Loucy (cell line): ENCODE measurements around the gene GARRE1.

Source experiments
- H2AFZ ChIP-seq: fragments of 200-600 bp; sonication (generic); 2 replicates; pipeline ENCODE4 v1.6.0; 2016; ENCODE audit warnings: antibody characterized with exemption, mild to moderate bottlenecking, low read length, moderate library complexity
- H3F3A ChIP-seq: fragments of 200-600 bp; 2 replicates; pipeline ENCODE4 v1.6.0; 2016; ENCODE audit warnings: antibody characterized with exemption, low read depth, mild to moderate bottlenecking
- H3K27me3 ChIP-seq: fragments of 200-600 bp; sonication (generic); 2 replicates; pipeline ENCODE4 v1.6.1; 2014; ENCODE audit warnings: low read length, mild to moderate bottlenecking; ENCODE audit not compliant: insufficient read depth, poor library complexity, severe bottlenecking
- H3K36me3 ChIP-seq: fragments of 200-600 bp; sonication (generic); 2 replicates; pipeline ENCODE4 v1.6.1; 2016; ENCODE audit warnings: low read length; ENCODE audit not compliant: insufficient read depth
- H3K4me1 ChIP-seq: fragments of 200-600 bp; sonication (generic); 2 replicates; pipeline ENCODE4 v1.5.1; 2014; ENCODE audit warnings: low read length, mild to moderate bottlenecking; ENCODE audit not compliant: insufficient read depth, poor library complexity, severe bottlenecking
- H3K4me2 ChIP-seq: fragments of 200-600 bp; sonication (generic); 2 replicates; pipeline ENCODE4 v1.6.0; 2014; ENCODE audit warnings: antibody characterized with exemption, low read length, low read depth, mild to moderate bottlenecking; ENCODE audit not compliant: poor library complexity, severe bottlenecking
- H3K4me3 ChIP-seq: fragments of 200-600 bp; sonication (generic); 2 replicates; pipeline ENCODE4 v1.5.1; 2014; ENCODE audit warnings: low read length, mild to moderate bottlenecking, mixed read lengths; ENCODE audit not compliant: poor library complexity, severe bottlenecking
- H3K79me2 ChIP-seq: fragments of 200-600 bp; sonication (generic); 2 replicates; pipeline ENCODE4 v1.6.1; 2014; ENCODE audit warnings: low read length; ENCODE audit not compliant: insufficient read depth
- H3K9ac ChIP-seq: fragments of 200-600 bp; sonication (generic); 2 replicates; pipeline ENCODE4 v1.6.0; 2014; ENCODE audit warnings: mild to moderate bottlenecking, low read depth, low read length, moderate library complexity; ENCODE audit not compliant: poor library complexity, severe bottlenecking
- H3K9me2 ChIP-seq: fragments of 200-600 bp; sonication (generic); replicated peaks from 2 replicates; pipeline ENCODE4 v1.6.1; 2016; ENCODE audit warnings: low read depth, low read length, mixed read lengths
- H3K9me3 ChIP-seq: fragments of 200-600 bp; sonication (generic); 2 replicates; pipeline ENCODE4 v1.6.1; 2014; ENCODE audit warnings: mild to moderate bottlenecking, antibody characterized with exemption, low read length, low read depth; ENCODE audit not compliant: insufficient read depth
- H4K20me1 ChIP-seq: fragments of 200-600 bp; sonication (generic); 2 replicates; pipeline ENCODE4 v1.6.0; 2014; ENCODE audit warnings: antibody characterized with exemption, low read length, mild to moderate bottlenecking; ENCODE audit not compliant: insufficient read depth, poor library complexity, severe bottlenecking
- CTCF ChIP-seq: fragments of 200-600 bp; sonication (generic); conservative IDR thresholded peaks from 2 replicates; pipeline ENCODE4 v1.5.1; 2014; ENCODE audit warnings: mild to moderate bottlenecking, antibody characterized with exemption, low read length
- EZH2phosphoT487 ChIP-seq: fragments of 200-600 bp; IDR thresholded peaks from 2 replicates; pipeline ENCODE4 v1.6.1; 2018; ENCODE audit warnings: antibody characterized with exemption, mild to moderate bottlenecking, moderate library complexity, borderline replicate concordance

GARRE1 gene

GRCh38 chr19:34298891-34299520 is 44.7 kb downstream of the GARRE1 start:
- TF ChIP-seq EZH2phosphoT487 = no peak
- TF ChIP-seq CTCF = no peak
- Histone ChIP-seq H3K79me2 (no peaks in the 10 kb centered on the region), H3K27me3 (no peaks in the 10 kb centered on the region), H3K36me3 (no peaks in the 10 kb centered on the region), H3F3A (no peaks in the 10 kb centered on the region), H3K4me1 (no peaks in the 10 kb centered on the region), H3K9me2 (no peaks in the 10 kb centered on the region), H3K4me3 (no peak overlapping the region), H3K9me3 (no peaks in the 10 kb centered on the region), H3K9ac (no peak overlapping the region), H3K4me2 (no peak overlapping the region), H4K20me1 (no peaks in the 10 kb centered on the region), H2AFZ (no peak overlapping the region)

- no peak overlapping the region for H2AFZ ChIP-seq
- H3K4me3 ChIP-seq = no peak overlapping the region
- no peaks in the 10 kb centered on the region for H3K79me2 ChIP-seq
- no peaks in the 10 kb centered on the region for H3K9me3 ChIP-seq
- H3K4me1 ChIP-seq = no peaks in the 10 kb centered on the region
- no peaks in the 10 kb centered on the region for H3K27me3 ChIP-seq
- H3K9ac ChIP-seq = no peak overlapping the region
- H4K20me1 ChIP-seq = no peaks in the 10 kb centered on the region
- H3K36me3 ChIP-seq = no peaks in the 10 kb centered on the region
- no peaks in the 10 kb centered on the region for H3F3A ChIP-seq
- TF ChIP-seq EZH2phosphoT487 (no peak), CTCF (no peak)
- no peaks in the 10 kb centered on the region for H3K9me2 ChIP-seq
- H3K4me2 ChIP-seq = no peak overlapping the region
These were observed 45.2 kb downstream of the GARRE1 start for GRCh38 chr19:34299576-34299975.

GRCh38 chr19:34300380-34300779 is 46.0 kb downstream of the GARRE1 start:
- Histone ChIP-seq H3K4me2 (no peak overlapping the region), H3K9me2 (no peaks in the 10 kb centered on the region), H3K79me2 (no peaks in the 10 kb centered on the region), H3K4me1 (no peaks in the 10 kb centered on the region), H3F3A (no peaks in the 10 kb centered on the region), H3K9ac (no peak overlapping the region), H4K20me1 (no peaks in the 10 kb centered on the region), H3K4me3 (no peak overlapping the region), H3K27me3 (no peaks in the 10 kb centered on the region), H3K36me3 (no peaks in the 10 kb centered on the region), H2AFZ (no peak overlapping the region), H3K9me3 (no peaks in the 10 kb centered on the region)
- no peak for TF ChIP-seq CTCF
- TF ChIP-seq EZH2phosphoT487 = no peak
